Dedifferentiated amniotic fluid mesenchymal stem cell (primary cell): Measurements from ENCODE around the gene SHC2.
"Not testable (repeated sequence)": the region's sequence is repeated elsewhere in the genome, so short reads cannot be mapped to it uniquely, and the experiment has no call there.

Source experiments
- DNase-seq: peaks from one replicate; pipeline ENCODE4 v3.0.0-alpha.2; 2016; ENCODE audit errors: extremely low spot score

SHC2 gene

GRCh38 chr19:493391-494170, 32.7 kb upstream of the SHC2 start:
- no peak for DNase-seq

GRCh38 chr19:492091-492531, 31.3 kb upstream of the SHC2 start:
- DNase-seq, result no peak

- DNase-seq, result no peak
Observed at GRCh38 chr19:491146-491741, 30.4 kb upstream of the SHC2 start.

- DNase-seq, result no peak
Observed at GRCh38 chr19:489418-490196, 28.8 kb upstream of the SHC2 start.

GRCh38 chr19:488505-489417, 27.9 kb upstream of the SHC2 start:
- peak; percentile 82 for DNase-seq

- DNase-seq, result no peak
Observed at GRCh38 chr19:485583-486236, 24.9 kb upstream of the SHC2 start.

- DNase-seq, result no peak
Observed at GRCh38 chr19:485077-485476, 24.2 kb upstream of the SHC2 start.

- DNase-seq, result no peak
Observed at GRCh38 chr19:484494-484893, 23.7 kb upstream of the SHC2 start.

- no peak for DNase-seq
Observed at GRCh38 chr19:483332-484072, 22.7 kb upstream of the SHC2 start.

- no peak for DNase-seq
Observed at GRCh38 chr19:482186-483041, 21.6 kb upstream of the SHC2 start.

- not testable (repeated sequence) for DNase-seq
Observed at GRCh38 chr19:481100-481499, 20.3 kb upstream of the SHC2 start.

GRCh38 chr19:480016-480855, 19.4 kb upstream of the SHC2 start:
- DNase-seq, result peak; percentile 19

GRCh38 chr19:478976-479375, 18.1 kb upstream of the SHC2 start:
- no peak for DNase-seq

GRCh38 chr19:478236-478903, 17.5 kb upstream of the SHC2 start:
- no peak for DNase-seq

- DNase-seq, result no peak
Observed at GRCh38 chr19:475360-475759, 14.5 kb upstream of the SHC2 start.

GRCh38 chr19:474126-475078, 13.6 kb upstream of the SHC2 start:
- DNase-seq, result no peak
